ENCODE data around the gene SMARCA2.
"Not testable (repeated sequence)": the region's sequence is repeated elsewhere in the genome, so short reads cannot be mapped to it uniquely, and the experiment has no call there.

Gene SMARCA2

DNA sequence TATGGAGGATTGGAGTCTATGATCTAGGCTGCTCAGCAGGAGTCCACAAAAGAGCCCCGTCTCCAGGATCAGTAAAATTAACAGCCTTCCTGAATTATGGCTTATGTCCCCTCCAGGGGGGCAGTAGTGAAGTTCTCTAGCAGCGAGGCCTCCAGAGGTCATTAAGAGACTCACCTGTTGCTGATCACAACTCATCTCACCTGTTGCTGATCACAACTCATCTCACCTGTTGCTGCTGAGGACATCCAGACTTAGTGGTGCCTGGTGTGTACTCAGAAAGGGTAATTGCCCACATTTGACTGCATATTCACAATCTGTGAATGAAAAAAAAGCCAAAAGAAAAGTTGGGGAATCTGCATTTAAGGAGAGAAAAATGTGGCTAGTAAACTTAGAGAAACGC is 129.5 kb downstream of the SMARCA2 start:
- no peak for DNase-seq
- no peak for ATAC-seq

DNA sequence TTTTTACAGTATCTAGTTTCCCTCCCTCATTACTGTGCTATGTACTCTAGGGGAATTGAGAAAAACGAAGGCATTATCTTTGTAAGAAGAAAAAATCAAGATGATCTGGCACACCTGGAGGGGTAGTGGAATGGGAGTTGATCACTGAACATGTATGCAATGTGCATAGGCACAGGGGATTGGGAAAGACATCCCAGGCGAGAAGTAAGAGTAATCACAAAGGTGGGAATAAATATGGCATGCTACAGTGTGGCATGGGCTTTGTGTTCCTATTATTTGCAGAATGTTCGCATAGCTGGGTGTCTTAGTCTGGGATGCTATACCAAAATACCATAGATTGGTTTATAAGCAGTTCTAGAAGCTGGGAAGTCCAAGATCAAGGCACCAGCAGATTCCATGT is 130.6 kb downstream of the SMARCA2 start:
- DNase-seq, result no peak
- no peak for ATAC-seq

- not testable (repeated sequence) for ATAC-seq
- DNase-seq, result peak; percentile 20
These were observed 131.6 kb downstream of the SMARCA2 start for GRCh38 chr9:2146700-2147099.

GRCh38 chr9:2150338-2150737 is 135.2 kb downstream of the SMARCA2 start:
- ATAC-seq, result no peak

DNA sequence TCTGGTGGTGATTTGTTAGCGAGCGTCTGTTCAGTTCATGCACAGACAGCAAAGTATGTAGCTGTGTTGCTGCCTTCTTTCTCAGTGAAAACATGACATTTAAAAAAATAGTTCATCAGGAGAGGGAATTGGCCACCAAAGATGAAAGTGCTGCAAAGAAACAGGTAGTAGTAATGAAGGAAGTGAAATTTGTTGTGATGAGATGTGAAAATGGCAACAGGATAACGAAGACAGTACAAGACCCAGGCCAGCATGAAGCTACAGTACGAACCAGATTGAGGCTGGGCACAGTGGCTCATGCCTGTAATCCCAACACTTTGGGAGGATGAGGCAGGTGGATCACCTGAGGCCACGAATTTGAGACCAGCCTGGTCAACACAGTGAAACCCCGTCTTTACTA is 136.0 kb downstream of the SMARCA2 start:
- DNase-seq (no peak), ATAC-seq (no peak)

More at GRCh38 chr9:2150338-2150737, 135.2 kb downstream of the SMARCA2 start:
- DNase-seq, result no peak

GRCh38 chr9:2152966-2153629 is 138.0 kb downstream of the SMARCA2 start:
- ATAC-seq (no peak), DNase-seq (no peak)

DNA sequence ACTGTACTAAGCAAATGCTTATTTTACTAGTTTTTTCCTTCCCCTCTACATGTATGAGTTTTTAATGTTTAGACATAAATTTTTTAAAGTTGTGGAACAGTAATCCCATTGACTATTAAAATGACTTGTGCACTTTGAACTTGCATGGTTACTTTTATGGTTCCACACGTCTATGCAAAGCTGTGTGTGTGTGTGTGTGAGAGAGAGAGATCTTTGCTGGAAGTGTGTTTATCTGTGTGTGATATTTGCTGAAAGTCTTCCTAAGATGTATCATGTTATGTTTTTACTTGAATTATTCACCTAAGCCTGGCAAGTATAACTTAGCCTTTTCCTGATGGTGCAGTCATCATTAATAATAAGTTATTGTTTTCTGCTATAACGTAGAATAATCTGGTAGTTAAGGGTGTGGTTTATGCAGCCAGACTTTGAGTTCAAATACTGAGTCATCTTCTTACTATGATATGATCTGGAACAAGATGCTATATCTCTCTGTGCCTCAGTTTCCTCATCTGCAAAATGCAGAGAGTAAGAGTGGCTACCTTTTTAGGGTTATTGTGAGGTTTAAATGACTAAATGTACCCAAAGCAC is 138.6 kb downstream of the SMARCA2 start:
- no peak for DNase-seq

DNA sequence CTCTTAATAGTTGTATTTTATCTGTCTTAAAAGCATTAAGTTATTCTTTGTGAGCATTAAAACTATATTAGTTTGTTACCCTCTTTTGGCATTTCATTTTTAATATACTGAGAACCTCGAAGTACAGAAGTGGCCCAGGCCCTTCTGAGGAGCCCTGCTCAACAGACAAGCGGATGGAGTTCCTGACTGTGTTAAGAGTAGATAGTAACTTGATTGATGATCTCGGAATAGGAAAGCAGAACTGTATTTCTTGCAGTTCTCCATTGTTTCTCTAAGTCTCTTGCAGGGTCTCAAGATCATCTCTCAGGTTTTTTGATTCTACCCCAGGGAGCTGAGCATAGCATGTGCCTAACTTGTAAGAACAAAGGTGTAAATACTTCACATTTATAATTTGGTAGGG is 139.6 kb downstream of the SMARCA2 start:
- ATAC-seq (no peak), DNase-seq (no peak)

More for the DNA sequence above, 138.6 kb downstream of the SMARCA2 start:
- no peak for ATAC-seq

GRCh38 chr9:2155966-2156365 is 140.8 kb downstream of the SMARCA2 start:
- DNase-seq (no peak), ATAC-seq (no peak)

DNA sequence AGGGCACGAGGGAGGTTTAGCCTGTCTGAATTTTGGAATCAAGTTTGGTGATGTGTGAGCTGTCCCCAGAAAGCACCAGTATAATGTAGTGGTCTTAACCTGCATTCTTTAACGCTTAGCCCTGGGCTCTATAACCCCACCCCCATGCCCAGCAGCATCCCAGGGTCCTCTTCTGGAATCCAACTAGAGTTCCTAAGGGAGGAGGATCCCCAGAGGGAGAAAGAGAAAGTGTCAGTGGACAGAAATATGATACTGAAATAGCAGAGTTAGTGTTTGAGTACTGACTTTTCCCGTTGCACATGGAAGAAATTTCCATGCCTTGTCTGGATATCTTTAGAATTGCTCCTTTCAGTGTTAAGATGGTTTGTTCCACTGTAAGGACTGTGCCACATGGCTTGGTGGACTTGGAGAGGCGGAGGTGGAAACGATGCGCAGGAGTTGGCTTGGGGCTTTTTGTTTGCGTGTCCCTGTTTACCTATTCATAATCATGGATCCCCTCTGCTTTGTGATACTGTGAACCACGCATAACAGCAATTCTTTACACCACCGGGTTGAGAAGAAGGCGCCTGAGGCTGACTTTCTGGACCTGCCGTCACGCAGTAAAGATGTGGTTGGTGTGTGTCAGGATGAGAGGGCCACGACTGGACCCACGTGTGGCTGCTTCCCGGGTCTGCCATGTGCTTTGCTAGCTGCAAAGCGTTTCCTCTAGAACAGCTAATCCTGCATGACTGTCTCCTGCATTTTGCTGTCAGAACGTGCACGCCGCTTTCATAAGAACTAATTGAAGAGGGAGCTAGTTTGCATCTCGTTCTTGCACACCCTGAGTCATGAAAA is 142.3 kb downstream of the SMARCA2 start:
- ATAC-seq (peak; percentile 77), DNase-seq (peak; percentile 56)

- ATAC-seq, result peak; percentile 66
- peak; percentile 39 for DNase-seq
These were observed 143.0 kb downstream of the SMARCA2 start for GRCh38 chr9:2158111-2158610.

DNA sequence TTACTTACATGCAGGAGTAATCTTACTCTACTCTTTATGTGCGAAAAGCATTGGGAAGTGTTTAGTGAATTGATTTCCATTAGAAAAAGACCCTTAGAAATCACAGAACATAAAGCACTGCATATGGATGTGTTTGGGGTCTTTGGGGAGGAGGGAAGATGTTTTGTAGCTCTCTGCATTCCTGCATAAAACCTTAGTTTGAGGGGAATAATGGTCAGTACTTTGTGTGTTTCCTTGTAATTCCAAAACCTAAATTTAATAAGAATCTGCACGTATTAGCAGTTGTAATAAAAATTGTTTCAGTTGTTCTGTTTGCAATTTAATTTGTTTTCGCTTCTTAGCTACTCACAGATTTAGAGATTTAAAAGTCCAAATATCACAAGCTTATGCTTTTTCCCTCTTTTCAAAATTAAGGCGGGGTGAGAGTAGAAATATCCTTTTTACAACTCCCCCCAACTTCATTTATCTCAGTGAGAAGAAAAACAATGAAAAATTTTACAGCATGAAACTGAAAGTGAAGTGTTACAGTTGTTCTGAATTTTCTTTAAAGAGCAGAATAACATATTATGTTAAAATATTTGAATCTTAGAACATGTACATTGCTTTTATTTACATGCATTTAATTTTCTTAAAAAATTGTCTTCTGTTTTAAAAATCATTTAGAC is 143.8 kb downstream of the SMARCA2 start:
- ATAC-seq (no peak), DNase-seq (no peak)

DNA sequence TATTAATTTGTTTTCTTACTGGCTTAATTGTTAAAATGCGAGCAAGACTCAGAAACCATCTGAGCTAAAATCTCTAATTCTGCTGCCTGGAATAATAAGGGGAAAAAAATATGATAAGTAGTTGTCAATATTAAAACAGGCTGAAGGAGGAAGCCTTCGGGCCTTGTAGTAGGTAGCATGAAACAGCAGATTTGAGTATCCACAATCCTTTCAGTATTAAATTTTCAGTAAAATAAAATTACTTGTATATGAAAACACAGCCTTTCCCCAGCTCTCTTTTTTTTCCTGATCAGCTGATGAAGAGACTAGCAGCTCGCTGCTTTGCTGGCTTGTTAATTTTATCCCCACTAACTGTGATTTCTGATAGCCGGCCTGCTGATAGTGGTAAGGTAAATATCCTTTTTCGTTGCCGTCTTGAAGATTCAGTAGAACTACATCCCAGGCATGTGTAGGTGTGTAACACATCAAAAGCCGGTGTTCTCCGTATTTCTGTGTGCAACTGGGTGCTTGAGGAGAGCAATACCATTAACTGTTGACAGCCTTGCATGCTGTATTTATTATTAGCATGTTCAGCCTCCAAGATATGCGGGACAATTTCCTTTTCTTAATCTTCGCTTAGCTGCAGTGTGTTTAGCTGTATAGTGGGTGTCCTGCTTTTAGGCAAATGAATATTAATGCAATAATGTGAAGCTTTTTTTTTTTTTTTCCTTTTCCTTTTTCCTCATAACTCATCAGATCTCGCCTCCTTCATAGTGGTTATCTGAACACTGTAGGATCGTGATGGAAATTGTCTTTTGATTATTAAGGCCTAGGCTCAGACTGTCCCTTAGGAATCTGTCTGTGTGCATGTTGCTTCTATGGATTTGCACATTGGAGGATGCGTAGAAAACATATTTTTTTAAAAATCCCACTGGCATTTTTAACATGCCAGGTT is 144.6 kb downstream of the SMARCA2 start:
- ATAC-seq (no peak), DNase-seq (no peak)

DNA sequence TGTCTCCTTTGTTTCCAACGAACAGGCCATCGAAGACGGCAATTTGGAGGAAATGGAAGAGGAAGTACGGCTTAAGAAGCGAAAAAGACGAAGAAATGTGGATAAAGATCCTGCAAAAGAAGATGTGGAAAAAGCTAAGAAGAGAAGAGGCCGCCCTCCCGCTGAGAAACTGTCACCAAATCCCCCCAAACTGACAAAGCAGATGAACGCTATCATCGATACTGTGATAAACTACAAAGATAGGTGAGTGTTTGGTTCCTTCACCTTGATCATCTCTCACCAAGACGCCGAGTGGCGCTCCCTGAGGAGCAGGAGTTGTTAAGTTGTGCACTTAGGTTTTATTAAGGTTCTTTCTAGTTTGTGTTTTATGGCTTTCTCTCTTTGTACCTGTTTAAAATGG is 146.5 kb downstream of the SMARCA2 start:
- DNase-seq, result no peak
- no peak for ATAC-seq

DNA sequence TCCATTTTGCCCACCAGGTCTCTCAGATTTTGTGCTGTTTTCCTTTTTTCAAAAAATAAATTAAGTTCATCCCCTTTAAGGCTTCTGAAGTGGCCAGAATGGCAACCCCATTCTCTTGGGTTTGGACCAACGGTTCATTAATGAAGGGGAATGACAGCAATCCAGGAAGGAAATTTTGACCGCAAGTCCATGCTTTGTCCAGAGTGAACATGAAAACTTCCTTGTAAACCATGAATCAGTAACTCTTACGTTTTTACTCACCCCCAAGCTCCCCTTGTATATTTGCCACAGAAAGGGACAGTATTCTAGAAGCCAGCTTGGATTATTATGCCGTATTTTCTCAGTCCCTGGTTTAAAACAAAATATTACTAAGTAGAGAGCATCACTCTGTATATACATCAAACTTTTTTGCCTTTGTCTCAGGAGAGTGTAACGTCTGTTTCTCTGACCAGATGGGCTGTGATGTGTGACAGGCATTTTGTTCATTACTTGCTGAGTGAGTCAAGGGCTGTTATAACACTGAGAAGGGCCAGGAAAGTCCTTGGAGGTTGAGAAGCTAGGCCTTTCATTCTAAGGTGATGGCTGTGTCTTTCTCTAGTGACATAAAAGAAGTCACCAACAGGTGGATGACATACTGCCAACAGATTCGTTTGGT is 148.2 kb downstream of the SMARCA2 start:
- DNase-seq, result no peak
- ATAC-seq, result no peak

DNA sequence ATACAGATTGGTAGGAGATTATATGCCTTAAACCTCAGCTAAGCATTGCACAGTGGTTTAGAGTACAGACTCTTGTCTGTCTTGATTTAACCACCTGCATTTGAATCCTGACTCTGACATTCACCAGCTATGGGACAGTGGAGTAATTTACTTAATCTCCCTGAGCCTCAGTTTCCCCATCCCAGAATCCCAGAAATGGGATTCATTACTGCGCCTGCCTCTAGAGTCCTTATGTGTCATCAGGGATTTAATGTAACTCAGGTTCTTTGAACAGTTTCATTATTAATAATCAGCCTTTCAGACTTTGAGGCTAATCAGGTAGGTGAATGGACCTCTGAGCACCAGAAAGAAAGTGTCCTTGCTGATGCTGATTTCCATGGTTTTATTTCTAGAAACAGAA is 149.1 kb downstream of the SMARCA2 start:
- DNase-seq (no peak), ATAC-seq (no peak)

GRCh38 chr9:2166203-2166602 is 151.1 kb downstream of the SMARCA2 start:
- no peak for ATAC-seq

DNA sequence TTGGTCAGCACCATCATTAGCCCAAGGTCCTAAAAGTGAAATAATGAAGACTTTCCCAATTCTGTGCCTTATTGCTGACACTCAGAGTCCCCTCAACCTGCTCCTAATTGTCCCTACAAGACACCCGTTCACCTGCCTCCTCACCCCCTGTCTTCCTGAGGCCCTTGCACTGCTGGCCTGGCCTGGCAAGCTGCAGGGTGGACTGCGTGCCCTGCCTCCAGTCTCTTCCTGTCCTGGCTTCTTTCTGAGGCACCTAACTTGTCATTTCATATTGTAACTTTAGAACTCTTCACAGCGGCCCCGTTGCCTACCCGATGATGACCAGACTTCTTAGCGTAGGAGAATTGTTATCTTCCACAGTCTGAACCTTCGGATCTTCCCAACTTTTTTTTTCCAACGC is 153.9 kb downstream of the SMARCA2 start:
- DNase-seq, result no peak
- ATAC-seq, result no peak

More at GRCh38 chr9:2166203-2166602, 151.1 kb downstream of the SMARCA2 start:
- DNase-seq, result no peak

DNA sequence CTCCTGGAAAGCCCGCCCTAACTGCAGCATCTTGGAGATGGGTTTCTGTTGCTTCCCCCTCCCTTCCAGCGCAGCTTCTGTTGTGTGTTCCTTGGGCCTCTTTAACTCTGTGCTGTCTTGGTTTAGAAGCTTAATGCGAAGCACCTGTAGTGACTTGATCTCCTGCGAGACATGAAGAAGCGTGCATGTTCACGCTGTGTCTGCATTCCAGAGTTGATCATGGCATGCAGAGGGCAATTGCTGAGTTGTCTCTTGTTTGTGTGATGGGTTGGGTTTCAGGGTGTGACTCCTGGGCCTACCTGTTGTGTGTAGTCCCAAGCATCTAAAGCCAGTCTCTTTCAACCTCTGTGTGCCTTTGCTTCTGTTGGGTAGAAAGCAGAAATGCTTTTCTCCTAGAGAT is 155.6 kb downstream of the SMARCA2 start:
- no peak for ATAC-seq
- no peak for DNase-seq

- ATAC-seq (no peak), DNase-seq (no peak)
These were observed 158.0 kb downstream of the SMARCA2 start for GRCh38 chr9:2173170-2173569.

DNA sequence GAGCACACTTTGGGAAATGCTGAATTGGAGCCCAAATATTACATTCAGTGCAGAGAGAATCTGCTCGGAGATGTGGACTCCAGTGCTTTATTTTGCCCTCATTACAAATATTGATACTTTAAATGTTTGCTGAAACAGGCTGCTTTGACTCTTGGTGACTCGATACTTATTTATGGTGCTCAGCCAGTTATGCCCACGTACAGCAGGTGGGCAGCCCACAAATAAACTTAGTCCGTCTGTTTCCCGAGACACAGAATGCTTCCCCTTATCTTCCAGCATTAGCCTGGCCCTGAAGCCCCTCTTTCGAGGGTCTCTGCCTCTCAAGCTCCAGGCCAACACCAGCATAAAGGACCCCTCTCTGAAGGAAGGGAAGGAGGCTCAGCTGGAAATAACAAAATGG is 158.7 kb downstream of the SMARCA2 start:
- no peak for ATAC-seq

More for the DNA sequence above, 158.7 kb downstream of the SMARCA2 start:
- DNase-seq, result no peak
